Neural progenitor cell (in vitro differentiated cells): ENCODE results near the gene CD164. TPM values are rescaled to one million over a fixed set of nuclear protein-coding genes. Genes with fewer than 3 reads are reported as not detected.
"Not testable (repeated sequence)": the region's sequence is repeated elsewhere in the genome, so short reads cannot be mapped to it uniquely, and the experiment has no call there.

Experiments
- DNase-seq: peaks from one replicate; pipeline ENCODE4 v3.0.0-alpha.2; 2016; ENCODE audit warnings: low spot score
- H2AFZ ChIP-seq: fragments of 200-600 bp; sonication (generic); replicated peaks from 2 replicates; pipeline ENCODE4 v1.6.1; 2016; ENCODE audit warnings: antibody characterized with exemption
- H3F3A ChIP-seq: fragments of 200-600 bp; sonication (generic); 2 replicates; pipeline ENCODE4 v1.6.1; 2016; ENCODE audit warnings: antibody characterized with exemption, low read depth
- H3K27ac ChIP-seq: fragments of 200-600 bp; sonication (generic); 2 replicates; pipeline ENCODE4 v1.5.1; 2016; ENCODE audit warnings: mild to moderate bottlenecking
- H3K27me3 ChIP-seq: fragments of 200-600 bp; sonication (generic); 2 replicates; pipeline ENCODE4 v1.6.1; 2016; ENCODE audit warnings: mild to moderate bottlenecking, moderate library complexity
- H3K36me3 ChIP-seq: fragments of 200-600 bp; sonication (generic); 2 replicates; pipeline ENCODE4 v1.5.1; 2016
- H3K4me1 ChIP-seq: fragments of 200-600 bp; sonication (generic); 2 replicates; pipeline ENCODE4 v1.6.1; 2016; ENCODE audit warnings: mixed run types
- H3K4me2 ChIP-seq: fragments of 200-600 bp; sonication (generic); 2 replicates; pipeline ENCODE4 v1.6.1; 2016
- H3K4me3 ChIP-seq: fragments of 200-600 bp; sonication (generic); 2 replicates; pipeline ENCODE4 v1.5.1; 2016
- H3K79me2 ChIP-seq: fragments of 200-600 bp; sonication (generic); 2 replicates; pipeline ENCODE4 v1.6.1; 2016; ENCODE audit warnings: low read depth
- H3K9ac ChIP-seq: fragments of 200-600 bp; sonication (generic); 2 replicates; pipeline ENCODE4 v1.6.1; 2016
- H3K9me3 ChIP-seq: fragments of 200-600 bp; sonication (generic); 2 replicates; pipeline ENCODE4 v1.5.1; 2016; ENCODE audit warnings: low read depth
- H4K20me1 ChIP-seq: fragments of 200-600 bp; sonication (generic); 2 replicates; pipeline ENCODE4 v1.6.1; 2016; ENCODE audit warnings: low read depth
- H3K27ac Mint-ChIP-seq: 3 replicates; pipeline ENCODE4 v1.8.0; 2021; ENCODE audit warnings: mixed read lengths
- H3K27me3 Mint-ChIP-seq: 2 replicates; pipeline ENCODE4 v1.8.0; 2022; ENCODE audit warnings: low read depth, mild to moderate bottlenecking, inconsistent platforms, moderate library complexity, mixed read lengths; ENCODE audit not compliant: insufficient read depth
- H3K36me3 Mint-ChIP-seq: 3 replicates; pipeline ENCODE4 v1.8.0; 2021; ENCODE audit warnings: mixed read lengths
- H3K4me1 Mint-ChIP-seq: 3 replicates; pipeline ENCODE4 v1.8.0; 2021; ENCODE audit warnings: mixed read lengths
- H3K4me3 Mint-ChIP-seq: 3 replicates; pipeline ENCODE4 v1.8.0; 2021; ENCODE audit warnings: mild to moderate bottlenecking, moderate library complexity, mixed read lengths
- H3K9me3 Mint-ChIP-seq: 3 replicates; pipeline ENCODE4 v1.8.0; 2020; ENCODE audit warnings: mixed read lengths
- CTCF ChIP-seq: fragments of 200-600 bp; sonication (generic); IDR thresholded peaks from 2 replicates; pipeline ENCODE4 v1.5.1; 2017; ENCODE audit warnings: antibody characterized with exemption, mild to moderate bottlenecking
- EZH2 ChIP-seq: fragments of 200-600 bp; sonication (generic); IDR thresholded peaks from 2 replicates; pipeline ENCODE4 v1.6.1; 2017; ENCODE audit warnings: antibody characterized with exemption, mild to moderate bottlenecking, moderate library complexity
- EZH2phosphoT487 ChIP-seq: fragments of 200-600 bp; sonication (generic); IDR thresholded peaks from 2 replicates; pipeline ENCODE4 v1.6.1; 2017; ENCODE audit warnings: antibody characterized with exemption
- total RNA-seq: library from RNA; depleted of rRNA; stranded (reverse); fragments of >200 nt; gene quantifications from 2 replicates; pipeline ENCODE4 v1.2.3, GENCODE V29; 2015; ENCODE audit warnings: low replicate concordance

CD164 gene
- total RNA-seq, 1 donor from 2014 or later = 197 TPM

GRCh38 chr6:109369728-109370127 lies 12.5 kb downstream of the CD164 start:
- peaks cover 34% of the 10 kb centered on the region for H3K36me3 Mint-ChIP-seq

DNA sequence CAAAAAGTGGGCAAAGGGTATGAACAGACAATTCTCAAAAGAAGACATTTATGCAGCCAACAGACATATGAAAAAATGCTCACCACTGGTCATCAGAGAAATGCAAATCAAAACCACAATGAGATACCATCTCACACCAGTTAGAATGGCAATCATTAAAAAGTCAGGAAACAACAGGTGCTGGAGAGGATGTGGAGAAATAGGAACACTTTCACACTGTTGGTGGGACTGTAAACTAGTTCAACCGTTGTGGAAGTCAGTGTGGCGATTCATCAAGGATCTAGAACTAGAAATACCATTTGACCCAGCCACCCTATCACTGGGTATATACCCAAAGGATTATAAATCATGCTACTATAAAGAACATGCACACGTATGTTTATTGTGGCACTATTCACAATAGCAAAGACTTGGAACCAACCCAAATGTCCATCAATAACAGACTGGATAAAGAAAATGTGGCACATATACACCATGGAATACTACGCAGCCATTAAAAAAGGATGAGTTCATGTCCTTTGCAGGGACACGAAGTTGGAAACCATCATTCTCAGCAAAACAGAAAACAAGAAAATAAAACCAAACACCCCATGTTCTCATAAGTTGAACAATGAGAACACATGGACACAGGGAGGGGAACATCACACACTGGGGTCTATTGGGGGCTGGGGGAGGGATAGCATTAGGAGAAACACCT lies 17.7 kb downstream of the CD164 start:
- H3K36me3 ChIP-seq = peaks cover 33% of the 10 kb centered on the region
- not testable (repeated sequence) for DNase-seq, H3K4me2 ChIP-seq, H2AFZ ChIP-seq, H3K9me3 ChIP-seq, H3K4me3 ChIP-seq, H3K9ac ChIP-seq, H4K20me1 ChIP-seq, H3K27me3 ChIP-seq, H3K4me1 Mint-ChIP-seq, H3K4me3 Mint-ChIP-seq, H3F3A ChIP-seq, H3K79me2 ChIP-seq, H3K27ac ChIP-seq, H3K27ac Mint-ChIP-seq, H3K27me3 Mint-ChIP-seq, H3K4me1 ChIP-seq
- H3K9me3 Mint-ChIP-seq = peaks cover 18% of the 10 kb centered on the region
- peaks cover 49% of the 10 kb centered on the region for H3K36me3 Mint-ChIP-seq

More at GRCh38 chr6:109369728-109370127, 12.5 kb downstream of the CD164 start:
- Mint-ChIP-seq H3K27me3 (no peaks in the 10 kb centered on the region), H3K9me3 (peaks cover 1% of the 10 kb centered on the region), H3K27ac (no peak overlapping the region), H3K4me3 (no peak overlapping the region), H3K4me1 (no peaks in the 10 kb centered on the region)
- H3K27me3 ChIP-seq = no peaks in the 10 kb centered on the region
- H3K4me3 ChIP-seq = no peak overlapping the region
- no peak overlapping the region for H3K27ac ChIP-seq
- H3K4me1 ChIP-seq = no peaks in the 10 kb centered on the region
- H4K20me1 ChIP-seq = no peaks in the 10 kb centered on the region
- TF ChIP-seq EZH2phosphoT487 = no peak
- no peak for TF ChIP-seq CTCF
- TF ChIP-seq EZH2 = no peak
- H3K9me3 ChIP-seq = no peaks in the 10 kb centered on the region
- H3K4me2 ChIP-seq = no peak overlapping the region
- no peak overlapping the region for H2AFZ ChIP-seq
- no peak for DNase-seq
- H3K36me3 ChIP-seq = peaks cover 33% of the 10 kb centered on the region
- H3K79me2 ChIP-seq = peaks cover 7% of the 10 kb centered on the region
- H3F3A ChIP-seq = no peaks in the 10 kb centered on the region
- no peak overlapping the region for H3K9ac ChIP-seq

DNA sequence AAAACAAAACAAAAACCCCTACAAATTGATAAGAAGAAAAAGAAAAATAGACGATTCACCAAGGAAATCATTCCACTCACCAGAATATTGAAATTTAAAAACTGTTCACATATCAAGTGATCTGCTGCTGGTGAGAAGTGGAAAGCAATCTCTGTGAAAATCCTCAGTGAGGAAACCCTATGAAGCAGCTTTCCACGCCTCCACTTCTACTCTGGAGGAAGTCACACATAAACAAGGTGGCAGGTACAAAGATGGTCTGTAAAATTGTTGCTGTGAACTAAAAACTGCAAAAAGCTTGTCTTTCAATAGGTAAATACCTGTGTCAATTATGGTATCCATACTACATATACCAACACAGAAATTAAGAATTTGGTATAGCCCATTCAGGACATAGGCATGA lies 18.5 kb downstream of the CD164 start:
- TF ChIP-seq EZH2 (no peak), EZH2phosphoT487 (no peak), CTCF (no peak)
- H3K27me3 ChIP-seq = no peaks in the 10 kb centered on the region
- peaks cover 30% of the 10 kb centered on the region for H3K36me3 ChIP-seq
- Mint-ChIP-seq H3K4me1 (no peaks in the 10 kb centered on the region), H3K27me3 (no peaks in the 10 kb centered on the region), H3K4me3 (no peak overlapping the region), H3K27ac (no peak overlapping the region), H3K36me3 (peaks cover 55% of the 10 kb centered on the region), H3K9me3 (peaks cover 18% of the 10 kb centered on the region)
- H2AFZ ChIP-seq = no peak overlapping the region
- H3K9ac ChIP-seq = no peak overlapping the region
- H3K27ac ChIP-seq = no peak overlapping the region
- H3K4me1 ChIP-seq = no peaks in the 10 kb centered on the region
- H3K9me3 ChIP-seq = no peaks in the 10 kb centered on the region
- no peak overlapping the region for H3K4me2 ChIP-seq
- no peak for DNase-seq
- no peaks in the 10 kb centered on the region for H3F3A ChIP-seq
- peaks cover 7% of the 10 kb centered on the region for H3K79me2 ChIP-seq
- H3K4me3 ChIP-seq = no peak overlapping the region
- no peaks in the 10 kb centered on the region for H4K20me1 ChIP-seq

DNA sequence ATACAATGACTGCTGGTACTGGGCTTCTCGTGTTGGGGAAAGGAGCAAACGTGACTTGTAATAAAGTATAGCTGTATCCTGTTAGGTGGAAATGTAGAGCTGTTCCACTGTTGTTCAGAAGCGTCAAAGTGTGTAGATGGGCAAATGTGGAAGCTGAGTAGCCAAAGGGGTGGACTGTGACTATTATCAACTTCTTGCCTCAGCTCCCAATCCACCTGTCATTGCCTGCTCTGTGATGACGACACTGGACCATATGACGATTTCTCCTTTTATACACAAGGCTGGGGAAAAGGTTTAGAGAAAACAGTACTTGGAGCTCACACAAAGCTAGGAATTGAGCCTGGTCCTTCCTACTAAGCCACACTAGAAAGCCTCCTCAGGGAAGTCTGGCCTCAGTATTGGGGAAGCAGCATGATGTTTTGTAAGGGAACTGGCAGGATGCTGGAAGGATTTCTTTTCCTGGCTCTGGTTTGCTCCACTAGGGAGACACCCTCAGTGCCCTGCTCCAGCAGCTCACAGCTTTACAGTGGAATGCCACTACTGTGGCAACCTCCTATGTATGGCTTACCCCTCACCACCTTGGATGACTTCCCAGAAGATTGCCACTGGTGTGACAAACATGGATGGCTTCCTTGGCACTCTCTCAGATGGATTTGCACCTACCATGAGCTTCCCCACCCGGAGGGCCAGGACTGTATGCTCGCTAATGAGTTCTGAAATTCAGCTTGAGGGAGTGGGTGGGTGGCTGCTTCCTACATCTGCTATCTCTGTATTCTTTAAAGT lies 20.0 kb downstream of the CD164 start:
- H3K4me1 ChIP-seq = no peaks in the 10 kb centered on the region
- H3K4me3 Mint-ChIP-seq = no peak overlapping the region
- H3K27ac ChIP-seq = no peak overlapping the region
- no peak overlapping the region for H3K27ac Mint-ChIP-seq
- H3K27me3 ChIP-seq = no peaks in the 10 kb centered on the region
- peaks cover 29% of the 10 kb centered on the region for H3K36me3 ChIP-seq
- no peaks in the 10 kb centered on the region for H4K20me1 ChIP-seq
- H3K4me3 ChIP-seq = no peak overlapping the region
- no peak overlapping the region for H3K4me2 ChIP-seq
- no peaks in the 10 kb centered on the region for H3F3A ChIP-seq
- no peak for DNase-seq
- H3K27me3 Mint-ChIP-seq = no peaks in the 10 kb centered on the region
- H3K4me1 Mint-ChIP-seq = no peaks in the 10 kb centered on the region
- H3K9me3 Mint-ChIP-seq = peaks cover 18% of the 10 kb centered on the region
- no peak overlapping the region for H2AFZ ChIP-seq
- peaks cover 7% of the 10 kb centered on the region for H3K79me2 ChIP-seq
- H3K36me3 Mint-ChIP-seq = peaks cover 67% of the 10 kb centered on the region
- TF ChIP-seq CTCF = no peak
- TF ChIP-seq EZH2phosphoT487 = no peak
- no peak for TF ChIP-seq EZH2
- H3K9me3 ChIP-seq = peaks cover 1% of the 10 kb centered on the region
- H3K9ac ChIP-seq = no peak overlapping the region
